ENCODE data around the gene PRPF40B.

Gene PRPF40B

DNA sequence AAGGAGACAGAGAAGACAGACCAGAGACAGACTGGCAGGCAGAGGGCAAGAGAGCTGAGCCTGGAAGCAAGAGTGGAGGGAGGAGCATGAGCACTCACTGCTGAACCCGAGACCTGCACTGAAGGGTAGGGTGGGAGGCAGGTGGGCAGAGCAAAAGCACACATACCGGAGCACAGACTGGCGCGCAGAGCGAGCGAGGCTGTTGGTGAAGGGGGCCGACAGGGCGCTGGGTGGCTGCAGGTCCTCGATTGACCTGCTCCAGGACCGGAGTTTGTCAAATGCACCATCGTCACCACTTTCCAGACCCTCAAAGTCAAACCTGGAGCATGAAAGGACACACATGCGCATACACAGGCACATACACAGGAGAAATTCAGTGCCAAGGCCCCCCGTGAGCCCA is 34.9 kb downstream of the PRPF40B start:
- no peak for DNase-seq (ENCODE audit: low read depth, low spot score)

DNA sequence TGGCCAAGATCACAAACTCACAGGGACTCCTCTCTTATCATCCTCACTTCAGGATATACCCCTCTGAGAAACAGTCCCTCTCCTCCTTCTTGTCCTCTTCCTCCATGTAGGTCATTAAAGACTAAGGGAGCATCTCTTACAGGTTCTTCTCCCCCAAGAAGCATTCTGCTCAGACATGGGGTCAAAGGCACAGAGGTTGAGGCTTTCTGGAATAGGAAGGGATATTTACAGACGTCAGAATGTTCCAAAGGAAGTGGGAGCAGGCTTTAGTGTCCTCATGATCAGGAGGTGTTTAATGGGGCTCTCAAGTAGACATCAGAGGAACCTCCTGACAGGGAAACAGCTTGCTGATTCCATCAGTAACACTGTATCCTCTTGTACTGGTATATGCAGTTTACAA is 36.4 kb downstream of the PRPF40B start:
- no peak for DNase-seq (ENCODE audit: low read depth, low spot score)

DNA sequence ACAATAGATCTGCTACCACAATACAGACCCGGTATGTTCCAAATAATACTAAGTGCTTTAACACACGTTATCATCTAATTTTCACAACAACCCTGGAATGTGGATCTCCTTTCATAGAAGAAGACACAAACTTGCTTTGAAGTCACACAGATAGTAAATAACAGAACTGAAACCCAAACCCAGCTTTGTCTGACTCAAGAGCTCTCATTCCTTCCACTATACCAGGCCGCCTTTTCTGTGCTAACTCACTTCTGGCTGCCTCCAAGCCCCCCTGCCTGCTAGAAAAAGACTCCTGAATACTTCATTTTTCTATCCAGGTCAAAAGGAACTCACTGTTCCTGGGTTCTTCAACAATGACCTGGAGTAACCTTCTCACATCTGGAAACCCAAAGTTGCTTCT is 37.8 kb downstream of the PRPF40B start:
- no peak for DNase-seq (ENCODE audit: low read depth, low spot score)

DNA sequence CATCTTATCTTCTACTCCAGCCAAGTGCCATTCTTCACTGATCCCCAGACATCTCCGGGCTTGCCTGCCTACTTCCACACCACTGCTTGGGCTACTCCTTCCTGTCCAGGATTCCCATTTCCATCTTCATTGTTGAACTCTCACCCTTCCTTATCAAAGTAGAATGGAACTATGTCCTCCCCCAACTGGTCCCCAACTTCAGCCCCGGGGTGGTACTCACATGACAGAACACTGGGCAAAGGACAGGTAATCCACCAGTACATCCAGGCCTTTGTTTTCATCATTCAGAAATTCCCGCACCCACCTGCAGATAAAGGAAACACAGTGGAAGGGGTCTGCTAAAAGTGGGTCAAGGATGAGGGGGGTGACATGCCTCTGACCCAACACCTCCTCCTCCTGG is 38.4 kb downstream of the PRPF40B start:
- no peak for DNase-seq (ENCODE audit: low read depth, low spot score)

DNA sequence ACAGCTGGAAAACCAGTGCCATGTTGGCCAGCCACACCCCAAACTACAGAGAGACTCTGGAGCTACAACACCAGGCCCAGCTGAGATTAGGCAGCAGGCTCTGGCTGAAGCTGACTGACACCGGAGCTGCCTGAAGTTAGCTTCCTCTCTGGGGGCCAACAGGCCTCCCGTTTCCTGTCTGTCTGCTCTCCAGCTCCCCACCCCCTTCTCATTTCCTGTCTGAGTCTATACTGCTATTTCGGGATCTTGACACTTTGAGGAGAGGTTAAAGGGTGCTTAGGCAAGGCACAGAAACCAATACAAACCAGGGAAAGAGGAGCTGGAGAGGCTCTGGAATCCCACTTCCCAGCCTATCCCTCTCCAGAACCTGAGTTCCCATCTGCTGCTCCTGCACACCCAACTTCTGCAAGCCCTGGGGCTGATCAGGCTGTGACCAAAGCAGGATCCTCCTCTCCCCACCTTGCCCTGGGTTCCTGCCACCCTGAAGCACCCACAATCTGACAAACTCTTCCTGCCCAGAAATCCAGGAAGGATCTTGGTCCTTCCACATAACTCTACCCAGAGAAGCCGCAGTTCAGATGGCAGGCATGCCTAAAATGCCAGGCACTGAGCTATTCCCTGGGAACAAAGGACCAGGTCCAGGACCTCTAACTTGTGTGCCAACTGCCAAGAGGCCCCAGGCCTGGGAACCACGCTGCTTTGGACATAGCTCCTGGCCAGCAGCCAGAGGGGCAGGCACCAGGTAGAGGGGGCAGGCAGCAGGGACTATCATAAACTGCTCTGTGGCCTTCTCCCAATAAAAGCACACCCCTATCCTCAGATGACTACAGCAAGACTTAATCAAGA is 39.9 kb downstream of the PRPF40B start:
- DNase-seq (ENCODE audit: low read depth, low spot score): peak; percentile 44

- no peak for DNase-seq (ENCODE audit: low read depth, low spot score)
These were observed 40.8 kb downstream of the PRPF40B start for GRCh38 chr12:49664167-49664566.

GRCh38 chr12:49664591-49665239 is 41.4 kb downstream of the PRPF40B start:
- DNase-seq (ENCODE audit: low read depth, low spot score): no peak

- no peak for DNase-seq (ENCODE audit: low read depth, low spot score)
These were observed 42.0 kb downstream of the PRPF40B start for GRCh38 chr12:49665384-49665783.

GRCh38 chr12:49666176-49666575 is 42.8 kb downstream of the PRPF40B start:
- DNase-seq (ENCODE audit: low read depth, low spot score): no peak

DNA sequence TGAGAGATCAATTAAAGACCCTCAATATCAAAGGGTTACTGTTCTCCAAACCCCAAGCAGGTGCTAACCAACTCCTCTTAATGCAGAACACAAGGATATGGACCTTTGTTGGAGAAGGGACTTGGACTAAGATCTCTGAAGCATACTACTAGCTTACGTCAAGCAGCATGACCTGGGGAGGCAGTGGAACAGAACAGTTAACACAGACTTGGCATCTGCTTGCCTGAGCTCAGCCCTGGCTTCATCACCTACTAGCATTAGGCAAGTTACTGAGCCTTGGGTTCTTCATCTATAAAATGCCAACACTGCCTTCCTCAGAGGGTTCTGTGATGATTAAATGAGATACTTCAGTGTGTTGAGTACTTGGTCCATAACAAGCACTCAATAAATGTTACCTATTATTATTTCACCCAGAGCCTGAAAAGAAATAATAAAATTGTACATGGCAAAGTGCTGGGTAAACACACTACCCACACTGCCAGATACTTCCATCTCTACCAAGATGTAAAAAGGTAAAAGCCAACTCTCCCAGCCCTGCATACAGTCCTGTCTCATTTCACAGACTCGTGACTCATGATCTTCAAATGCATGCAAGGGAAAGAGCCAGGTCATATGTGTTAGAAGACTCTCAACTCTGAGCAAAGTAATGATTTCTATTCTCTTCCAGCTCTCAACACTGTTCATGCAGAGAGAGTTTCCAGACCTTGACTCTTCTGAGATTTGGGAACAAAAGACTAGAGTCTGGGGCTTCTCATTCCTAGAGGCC is 44.1 kb downstream of the PRPF40B start:
- DNase-seq (ENCODE audit: low read depth, low spot score): no peak

GRCh38 chr12:49669796-49670195 is 46.4 kb downstream of the PRPF40B start:
- DNase-seq (ENCODE audit: low read depth, low spot score): no peak

DNA sequence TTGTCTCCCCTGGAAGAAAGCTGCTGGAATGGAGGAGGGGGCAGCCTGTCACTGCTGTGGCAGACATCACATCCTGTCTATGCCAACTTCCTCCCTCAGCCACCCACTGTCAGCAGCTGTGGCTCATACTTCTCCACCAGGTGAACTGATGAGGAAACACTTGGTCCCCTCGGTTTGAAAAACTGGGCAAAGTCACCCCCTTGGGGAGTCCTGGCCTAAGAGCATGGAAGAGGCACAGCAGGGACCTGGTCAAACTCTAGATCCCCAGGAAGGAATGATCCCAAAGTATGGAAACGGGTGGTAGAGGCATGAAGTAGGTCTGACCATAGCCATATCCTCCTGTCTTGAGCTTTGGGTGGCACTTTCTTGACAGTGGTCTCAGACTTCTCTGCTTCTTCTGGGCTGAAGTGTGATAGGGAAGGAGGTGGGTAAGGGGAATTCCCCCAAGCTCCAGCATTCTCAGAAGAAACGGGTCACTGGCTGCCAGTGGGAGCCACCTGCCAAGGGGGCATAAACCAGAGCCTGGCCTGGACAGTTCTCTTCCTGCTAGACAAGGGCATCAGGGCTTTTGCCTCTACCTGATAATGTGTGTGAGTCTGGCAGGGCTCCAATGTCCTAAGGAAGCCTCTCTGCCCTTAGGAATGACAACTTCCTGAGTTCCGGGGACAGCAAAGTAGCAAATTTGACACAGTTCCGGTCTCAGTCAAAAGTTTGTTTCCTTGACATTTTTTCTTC is 47.8 kb downstream of the PRPF40B start:
- DNase-seq (ENCODE audit: low read depth, low spot score): no peak

DNA sequence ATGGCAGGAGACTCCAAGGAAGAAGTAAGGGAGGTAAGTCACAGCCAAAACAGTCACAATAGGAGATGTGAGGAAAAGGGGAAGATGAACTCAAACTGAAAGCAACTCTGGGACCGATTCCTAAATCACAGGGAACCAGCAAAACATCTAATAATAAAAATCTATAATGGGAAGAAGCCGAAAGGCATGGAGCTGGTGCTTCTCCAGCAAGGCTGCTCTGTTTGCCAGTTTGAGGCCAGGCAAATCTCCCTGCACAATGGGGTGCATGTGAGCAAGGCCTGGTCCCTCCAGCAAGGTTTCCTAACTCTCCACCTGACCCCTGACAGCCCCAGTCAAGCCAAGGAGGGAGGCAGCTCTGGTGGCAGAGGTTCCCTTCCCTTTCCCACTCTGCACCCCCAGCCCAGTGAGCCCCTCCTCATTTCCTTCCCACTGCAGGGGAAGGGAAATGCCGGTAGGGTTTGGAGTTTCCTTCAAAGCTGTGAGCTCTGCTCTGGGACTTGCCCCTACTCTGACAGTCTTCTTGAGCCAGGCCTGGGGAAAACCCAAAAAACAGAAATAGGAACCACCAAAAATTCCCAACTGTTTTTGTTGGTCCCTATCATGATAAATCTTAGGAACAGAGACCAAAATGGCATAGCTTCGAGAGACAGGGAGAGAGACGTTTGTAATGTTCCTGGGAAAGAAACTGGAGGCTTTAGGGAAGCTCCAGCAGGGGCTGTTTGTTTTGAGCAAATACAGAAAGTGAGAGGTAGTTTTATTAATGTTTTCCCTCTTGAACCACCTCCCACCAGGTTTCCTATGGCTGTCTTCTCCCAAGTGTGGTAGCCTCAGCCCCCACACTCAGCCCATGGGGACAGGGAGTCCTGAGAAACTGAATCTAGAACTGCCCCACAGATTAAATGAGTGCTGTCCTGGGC is 49.2 kb downstream of the PRPF40B start:
- no peak for DNase-seq (ENCODE audit: low read depth, low spot score)

- DNase-seq (ENCODE audit: low read depth, low spot score): no peak
These were observed 50.3 kb downstream of the PRPF40B start for GRCh38 chr12:49673446-49674317.

DNA sequence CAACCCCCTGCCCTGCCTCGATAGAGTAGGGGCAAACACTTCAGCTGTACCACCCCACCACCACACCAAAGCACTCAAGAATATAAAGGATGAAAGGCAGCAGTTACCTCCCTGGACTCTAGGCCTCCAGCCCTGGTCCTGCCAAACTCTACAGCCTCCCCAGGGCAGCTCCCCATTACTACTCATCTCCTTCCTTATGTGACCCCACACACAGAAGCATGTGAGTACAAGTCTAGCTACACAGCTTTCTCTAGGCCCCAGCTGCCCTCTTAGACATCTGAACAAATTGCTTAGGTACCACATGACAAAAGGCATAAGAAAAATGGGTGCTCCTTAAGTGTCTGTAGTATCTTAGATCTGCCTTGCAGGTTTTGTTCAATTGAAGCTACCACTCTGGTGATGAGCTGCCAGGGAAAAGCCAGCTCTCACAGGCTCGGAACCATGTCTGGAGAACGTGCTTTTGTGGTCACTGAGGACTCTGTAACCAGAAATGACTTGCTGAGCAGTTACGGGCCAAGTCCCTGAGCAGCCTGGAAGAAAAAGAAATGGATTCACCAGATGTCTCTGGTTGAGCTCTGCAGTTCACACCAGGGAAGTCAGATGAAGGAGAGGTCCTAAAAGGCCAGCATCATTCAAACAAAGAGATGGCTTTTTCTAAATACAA is 51.1 kb downstream of the PRPF40B start:
- DNase-seq (ENCODE audit: low read depth, low spot score): no peak

DNA sequence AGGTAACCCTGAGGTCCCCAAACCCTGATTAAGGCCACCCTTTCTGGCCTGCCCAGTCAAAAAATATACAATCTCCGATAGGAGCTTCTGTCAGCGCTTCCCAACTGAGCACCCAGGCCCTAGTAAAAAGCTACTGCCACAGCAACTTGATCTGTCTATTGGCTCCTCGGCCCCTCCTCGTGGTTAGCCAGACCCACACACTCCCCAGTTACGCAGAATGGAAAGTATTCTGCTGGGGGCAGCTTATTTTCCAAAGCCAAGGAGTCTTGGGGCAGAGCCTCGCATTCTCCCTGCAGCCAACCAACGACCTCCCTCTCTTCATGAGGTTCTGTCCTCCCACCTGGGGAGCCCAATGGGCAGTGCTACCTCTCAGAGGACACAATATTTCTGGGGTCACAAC is 51.8 kb downstream of the PRPF40B start:
- no peak for DNase-seq (ENCODE audit: low read depth, low spot score)

- DNase-seq (ENCODE audit: low read depth, low spot score): no peak
These were observed 55.4 kb downstream of the PRPF40B start for GRCh38 chr12:49678711-49679110.

GRCh38 chr12:49680075-49680474 is 56.7 kb downstream of the PRPF40B start:
- DNase-seq (ENCODE audit: low read depth, low spot score): no peak

GRCh38 chr12:49683599-49684309 is 60.4 kb downstream of the PRPF40B start:
- no peak for DNase-seq (ENCODE audit: low read depth, low spot score)
